ENCODE measurements around the gene ESR1. TPM values are rescaled to one million over a fixed set of nuclear protein-coding genes. Genes with fewer than 3 reads are reported as not detected.

Gene ESR1
- total RNA-seq, 4 donors from 2014 or later = 0.83 to 1.8 (median 1.3) TPM

- TF ChIP-seq POLR2A (IDR thresholded peaks at IDR 0.05; ENCODE audit: low read depth) (no peak), POLR2AphosphoS5 (IDR thresholded peaks at IDR 0.05) (no peak), CTCF (IDR thresholded peaks at IDR 0.05) (no peak), EP300 (IDR thresholded peaks at IDR 0.05) (no peak)
- H3K27me3 ChIP-seq = no peaks in the 10 kb centered on the region
- no peak overlapping the region for H3K27ac ChIP-seq (replicated peaks in 1 of 4)
- no peaks in the 10 kb centered on the region for H3K4me1 ChIP-seq
- H3K9me3 ChIP-seq = no peaks in the 10 kb centered on the region
- intact Hi-C loops (cut with DNase I) = no loop called here
- no peak overlapping the region for H3K4me3 ChIP-seq
- DNase-seq (ENCODE audit: extremely low spot score) = no peak
- H3K36me3 ChIP-seq = peaks cover 10 to 60% (median 44%) of the 10 kb centered on the region in 4 donors
Observed at GRCh38 chr6:152161501-152161900, 354.0 kb downstream of the ESR1 start.

DNA sequence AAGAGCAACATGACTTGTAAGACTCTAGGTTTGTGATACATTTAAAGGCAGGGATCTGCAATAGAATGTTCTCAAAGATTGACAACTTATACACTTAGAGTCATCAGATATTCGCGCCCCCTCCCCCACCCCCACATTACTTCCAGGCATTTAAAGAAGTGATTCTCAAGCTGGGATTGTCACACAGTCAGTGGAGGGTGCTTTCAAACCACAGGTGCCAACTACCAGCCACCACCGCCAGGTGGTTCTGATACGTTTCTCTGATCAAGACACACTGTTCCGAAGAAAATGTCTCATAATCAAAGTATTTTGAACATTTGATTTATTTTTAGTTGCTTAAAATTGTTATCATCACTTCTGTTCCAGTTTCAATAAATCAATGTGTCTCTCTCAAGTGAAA lies 357.5 kb downstream of the ESR1 start:
- no peak overlapping the region for H3K27ac ChIP-seq (replicated peaks in 1 of 4)
- no peaks in the 10 kb centered on the region for H3K9me3 ChIP-seq
- no peaks in the 10 kb centered on the region for H3K27me3 ChIP-seq
- WGBS = 90% methylated on average over 5 of the region's 5 CpGs
- no peak for TF ChIP-seq POLR2A (IDR thresholded peaks at IDR 0.05; ENCODE audit: low read depth)
- TF ChIP-seq CTCF (IDR thresholded peaks at IDR 0.05) = no peak
- TF ChIP-seq POLR2AphosphoS5 (IDR thresholded peaks at IDR 0.05) = no peak
- no peak for TF ChIP-seq EP300 (IDR thresholded peaks at IDR 0.05)
- DNase-seq (ENCODE audit: extremely low spot score) = no peak
- H3K36me3 ChIP-seq = peaks cover 10 to 50% (median 29%) of the 10 kb centered on the region in 4 donors
- H3K4me3 ChIP-seq = no peak overlapping the region
- intact Hi-C loops (cut with DNase I) = no loop called here
- H3K4me1 ChIP-seq = peaks cover 0 to 11% (median 9%) of the 10 kb centered on the region in 4 donors

- Histone ChIP-seq H3K36me3 (peaks cover 10 to 56% (median 31%) of the 10 kb centered on the region in 4 donors), H3K4me3 (no peak overlapping the region), H3K27ac (replicated peaks in 1 of 4) (no peak overlapping the region), H3K4me1 (peaks cover 0 to 11% (median 9%) of the 10 kb centered on the region in 4 donors), H3K27me3 (no peaks in the 10 kb centered on the region), H3K9me3 (no peaks in the 10 kb centered on the region)
- intact Hi-C loops (cut with DNase I) = no loop called here
- TF ChIP-seq POLR2A (IDR thresholded peaks at IDR 0.05; ENCODE audit: low read depth) (no peak), EP300 (IDR thresholded peaks at IDR 0.05) (no peak), POLR2AphosphoS5 (IDR thresholded peaks at IDR 0.05) (no peak), CTCF (IDR thresholded peaks at IDR 0.05) (no peak)
- DNase-seq (ENCODE audit: extremely low spot score) = no peak
- 80% methylated on average over 4 of the region's 4 CpGs for WGBS
Observed at GRCh38 chr6:152166497-152166896, 359.0 kb downstream of the ESR1 start.

DNA sequence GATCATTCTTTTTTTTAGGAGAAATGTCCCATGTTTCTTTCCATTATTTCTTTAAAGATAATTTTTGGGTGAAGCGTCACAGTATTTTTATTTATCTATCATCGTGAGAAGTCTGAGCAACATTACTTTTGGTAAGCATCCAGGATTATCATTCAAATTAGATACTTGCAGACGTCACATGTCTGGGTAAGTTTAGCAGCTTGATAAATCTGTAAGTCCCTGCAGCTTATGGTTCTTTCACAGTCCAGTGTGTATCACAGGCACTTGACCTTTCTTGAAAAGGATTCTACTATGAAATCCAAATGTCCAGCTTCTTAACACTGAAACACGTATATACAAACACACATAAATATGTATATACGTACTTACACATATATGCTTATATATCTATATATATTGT lies 359.4 kb downstream of the ESR1 start:
- intact Hi-C loops (cut with DNase I) = no loop called here
- peaks cover 10 to 55% (median 29%) of the 10 kb centered on the region in 4 donors for H3K36me3 ChIP-seq

More for the DNA sequence above, 359.4 kb downstream of the ESR1 start:
- TF ChIP-seq POLR2A (IDR thresholded peaks at IDR 0.05; ENCODE audit: low read depth) = no peak
- no peak for TF ChIP-seq CTCF (IDR thresholded peaks at IDR 0.05)
- H3K27me3 ChIP-seq = no peaks in the 10 kb centered on the region
- no peak overlapping the region for H3K27ac ChIP-seq (replicated peaks in 1 of 4)
- WGBS = 85% methylated on average over 5 of the region's 5 CpGs
- H3K4me3 ChIP-seq = no peak overlapping the region
- peaks cover 0 to 11% (median 9%) of the 10 kb centered on the region in 4 donors for H3K4me1 ChIP-seq
- DNase-seq (ENCODE audit: extremely low spot score) = no peak
- H3K9me3 ChIP-seq = no peaks in the 10 kb centered on the region

All from esophagus muscularis mucosa (tissue), 4 donors.